ENCODE results near the gene LHX3.

Gene LHX3

GRCh38 chr9:136175616-136176197 is 29.2 kb downstream of the LHX3 start:
- DNase-seq (ENCODE audit: low spot score): no peak

GRCh38 chr9:136174779-136175615 is 29.9 kb downstream of the LHX3 start:
- no peak for DNase-seq (ENCODE audit: low spot score)
- H3K4me3 ChIP-seq: no peak overlapping the region
- no peak overlapping the region for H3K27ac ChIP-seq
- TF ChIP-seq, protein P1, sequence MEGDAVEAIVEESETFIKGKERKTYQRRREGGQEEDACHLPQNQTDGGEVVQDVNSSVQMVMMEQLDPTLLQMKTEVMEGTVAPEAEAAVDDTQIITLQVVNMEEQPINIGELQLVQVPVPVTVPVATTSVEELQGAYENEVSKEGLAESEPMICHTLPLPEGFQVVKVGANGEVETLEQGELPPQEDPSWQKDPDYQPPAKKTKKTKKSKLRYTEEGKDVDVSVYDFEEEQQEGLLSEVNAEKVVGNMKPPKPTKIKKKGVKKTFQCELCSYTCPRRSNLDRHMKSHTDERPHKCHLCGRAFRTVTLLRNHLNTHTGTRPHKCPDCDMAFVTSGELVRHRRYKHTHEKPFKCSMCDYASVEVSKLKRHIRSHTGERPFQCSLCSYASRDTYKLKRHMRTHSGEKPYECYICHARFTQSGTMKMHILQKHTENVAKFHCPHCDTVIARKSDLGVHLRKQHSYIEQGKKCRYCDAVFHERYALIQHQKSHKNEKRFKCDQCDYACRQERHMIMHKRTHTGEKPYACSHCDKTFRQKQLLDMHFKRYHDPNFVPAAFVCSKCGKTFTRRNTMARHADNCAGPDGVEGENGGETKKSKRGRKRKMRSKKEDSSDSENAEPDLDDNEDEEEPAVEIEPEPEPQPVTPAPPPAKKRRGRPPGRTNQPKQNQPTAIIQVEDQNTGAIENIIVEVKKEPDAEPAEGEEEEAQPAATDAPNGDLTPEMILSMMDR (IDR thresholded peaks at IDR 0.05): no peak

More at GRCh38 chr9:136175616-136176197, 29.2 kb downstream of the LHX3 start:
- H3K4me3 ChIP-seq: no peak overlapping the region
- TF ChIP-seq, protein P1 (IDR thresholded peaks at IDR 0.05): no peak
- H3K27ac ChIP-seq: no peak overlapping the region

DNA sequence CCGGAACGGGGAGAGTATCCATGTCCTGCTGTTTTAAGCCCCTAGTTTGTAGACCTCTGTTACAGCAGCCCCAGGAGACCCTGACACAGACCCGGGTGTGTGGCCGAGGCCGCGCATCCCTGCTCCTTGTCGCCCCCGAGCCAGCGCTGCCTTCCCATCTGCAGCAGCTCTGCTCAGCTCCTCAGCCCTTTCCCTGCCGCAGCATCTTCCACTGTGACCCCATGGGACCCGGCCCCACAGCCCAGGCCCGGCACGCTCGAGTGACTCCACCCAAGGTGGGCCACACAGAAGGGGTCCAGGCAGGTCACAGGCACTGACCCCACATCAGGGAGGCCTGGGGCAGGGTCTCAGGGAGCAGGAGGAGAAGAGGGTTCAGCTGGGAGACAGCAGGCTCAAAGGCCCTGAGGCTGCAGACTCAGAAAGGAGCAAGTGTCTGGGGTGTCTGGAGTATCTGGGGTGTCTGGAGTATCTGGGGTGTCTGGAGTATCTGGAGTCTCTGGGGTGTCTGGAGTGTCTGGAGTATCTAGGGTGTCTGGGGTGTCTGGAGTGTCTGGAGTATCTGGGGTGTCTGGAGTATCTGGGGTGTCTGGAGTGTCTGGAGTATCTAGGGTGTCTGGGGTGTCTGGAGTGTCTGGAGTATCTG is 31.2 kb downstream of the LHX3 start:
- no peak for DNase-seq (ENCODE audit: low spot score)
- H3K4me3 ChIP-seq: no peak overlapping the region
- TF ChIP-seq, protein P1 (IDR thresholded peaks at IDR 0.05): no peak
- H3K27ac ChIP-seq: no peak overlapping the region

- Histone ChIP-seq H3K27ac (no peak overlapping the region), H3K4me3 (no peak overlapping the region)
- TF ChIP-seq, protein P1 (IDR thresholded peaks at IDR 0.05): no peak
- no peak for DNase-seq (ENCODE audit: low spot score)
Measured at GRCh38 chr9:136172412-136173079, 32.4 kb downstream of the LHX3 start.

DNA sequence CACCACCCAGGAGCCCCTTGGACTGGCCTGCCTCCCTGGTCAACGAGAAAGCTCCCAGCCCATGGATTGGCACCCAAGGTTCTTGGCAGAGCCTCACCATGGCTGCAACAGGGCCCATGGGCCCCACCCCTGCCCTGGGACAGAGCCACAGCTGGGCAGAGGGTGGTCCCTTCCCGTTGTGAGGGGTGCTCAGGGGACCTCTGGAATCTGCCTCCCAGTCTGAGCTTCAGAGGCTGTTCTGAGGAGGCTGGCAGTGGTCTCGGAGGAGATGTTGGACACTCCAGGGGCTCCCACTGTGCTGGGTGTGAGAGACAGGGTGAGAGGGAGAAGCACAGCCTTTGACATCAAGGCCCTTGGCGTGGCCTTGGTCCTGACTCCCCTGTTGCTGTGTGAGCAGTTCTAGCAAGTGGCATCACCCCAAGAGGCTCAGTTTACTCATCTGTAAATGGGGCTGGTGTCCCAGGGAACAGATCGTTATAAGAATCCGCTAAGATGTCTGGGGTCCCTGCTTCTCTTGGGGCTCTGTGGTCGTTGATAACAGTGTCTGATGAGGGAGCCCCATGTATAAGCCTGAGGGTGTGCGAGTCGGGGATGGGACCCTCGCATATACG is 33.0 kb downstream of the LHX3 start:
- Histone ChIP-seq H3K27ac (no peak overlapping the region), H3K4me3 (no peak overlapping the region)
- TF ChIP-seq, protein P1 (IDR thresholded peaks at IDR 0.05): no peak
- no peak for DNase-seq (ENCODE audit: low spot score)

DNA sequence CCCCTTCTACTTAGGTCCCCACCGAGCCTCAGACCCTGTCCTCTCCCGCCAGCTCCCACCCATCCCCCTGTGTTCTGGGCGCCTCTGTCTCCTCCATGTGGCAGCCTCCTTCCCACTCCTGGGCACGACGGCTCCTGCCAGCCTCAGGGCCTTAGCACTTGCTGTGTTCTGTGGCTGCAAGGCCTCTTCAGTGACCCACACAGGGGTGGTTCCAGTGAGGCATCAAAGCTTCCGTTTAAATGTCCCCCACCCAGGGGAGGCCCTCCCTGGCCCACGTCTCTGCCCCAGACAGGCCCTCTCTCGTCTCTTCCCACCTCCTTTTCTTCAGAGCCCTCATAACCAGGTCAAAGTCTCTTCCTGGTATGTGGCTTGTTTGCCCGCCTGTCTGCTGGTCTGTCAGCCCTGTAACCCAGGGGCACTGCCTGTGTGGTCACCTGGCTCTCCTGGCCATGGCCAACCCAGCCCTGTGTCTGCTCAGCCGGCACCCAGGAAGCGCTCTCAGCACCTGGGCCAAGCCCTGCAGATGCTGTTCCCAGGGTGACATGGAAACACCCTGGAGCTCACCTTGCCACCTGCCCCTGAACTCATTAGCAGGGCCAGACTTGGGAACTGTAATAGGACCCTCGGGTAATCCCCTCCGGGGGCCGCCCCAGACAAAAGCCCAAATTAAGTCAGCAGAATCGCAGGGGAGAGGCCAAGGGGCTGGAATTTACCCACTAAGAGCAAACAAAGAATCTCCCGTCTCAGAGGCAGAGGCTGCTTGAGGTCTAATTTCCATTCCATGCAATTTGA is 33.7 kb downstream of the LHX3 start:
- Histone ChIP-seq H3K4me3 (no peak overlapping the region), H3K27ac (no peak overlapping the region)
- TF ChIP-seq, protein P1 (IDR thresholded peaks at IDR 0.05): no peak
- no peak for DNase-seq (ENCODE audit: low spot score)
